ENCODE measurements around the gene MS4A6A. TPM values are rescaled to one million over a fixed set of nuclear protein-coding genes. Genes with fewer than 3 reads are reported as not detected.
A peak's percentile ranks its signal among the peaks of the same experiment; 100 is the strongest.
"Not testable (repeated sequence)": the region's sequence is repeated elsewhere in the genome, so short reads cannot be mapped to it uniquely, and the experiment has no call there.

MS4A6A gene, protein sequence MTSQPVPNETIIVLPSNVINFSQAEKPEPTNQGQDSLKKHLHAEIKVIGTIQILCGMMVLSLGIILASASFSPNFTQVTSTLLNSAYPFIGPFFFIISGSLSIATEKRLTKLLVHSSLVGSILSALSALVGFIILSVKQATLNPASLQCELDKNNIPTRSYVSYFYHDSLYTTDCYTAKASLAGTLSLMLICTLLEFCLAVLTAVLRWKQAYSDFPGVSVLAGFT
- not detected for total RNA-seq

DNA sequence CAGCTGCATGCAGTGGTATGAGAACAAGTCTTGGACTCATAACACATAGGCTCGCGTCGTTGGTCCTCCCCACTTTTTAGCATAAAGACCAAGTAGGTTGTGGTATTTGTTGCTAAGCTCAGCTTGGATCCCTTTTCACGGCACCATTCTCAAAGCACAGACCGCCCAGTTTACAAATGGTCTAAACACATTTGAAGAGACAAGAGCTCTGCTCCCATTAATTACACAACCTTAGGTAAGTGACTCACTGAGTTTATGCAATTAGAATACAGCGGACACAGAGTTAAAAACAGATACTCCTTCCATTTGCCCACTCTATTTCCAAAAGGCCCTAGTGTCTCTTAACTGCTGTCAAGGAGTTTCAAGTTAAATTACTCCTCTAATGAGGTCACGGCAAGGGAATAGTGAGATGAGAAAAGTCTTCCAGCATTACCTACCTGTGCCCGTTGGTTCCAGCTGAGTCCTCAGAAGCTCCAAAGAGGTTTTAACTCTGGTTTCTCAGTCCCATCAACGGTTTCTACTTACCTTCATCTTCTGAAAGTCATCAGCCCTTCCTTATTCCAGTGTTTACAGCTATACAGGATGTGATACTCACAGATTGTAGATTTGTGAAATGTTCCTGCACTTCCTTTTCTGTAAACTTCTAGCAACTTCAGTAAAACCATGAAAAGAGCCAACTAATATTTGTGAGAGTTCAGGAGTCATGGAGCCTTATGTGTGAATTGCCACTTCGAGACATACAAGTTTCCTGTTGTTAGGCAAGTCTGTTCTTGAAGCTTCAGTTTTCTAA lies at the start of gene MS4A6A:
Gene MS4A6A, minus strand, starts transcription at position 543 of the 790 bp plus-strand sequence. CDS start 1,356 bp downstream, outside the sequence.
- H3K27ac Mint-ChIP-seq = no peak within 1 kb of the TSS
- DNase-seq (no peak), ATAC-seq (replicated peaks in 1 of 2) (no peak)
- H3K4me1 Mint-ChIP-seq (ENCODE audit: low read depth) = no peaks in the 10 kb centered on the region
- H3K4me3 Mint-ChIP-seq = no peak within 1 kb of the TSS
- peaks cover 53% of the 10 kb centered on the region for H3K27me3 Mint-ChIP-seq (ENCODE audit: low read depth)
- H3K36me3 Mint-ChIP-seq (ENCODE audit: insufficient read depth in 2 of 2) = peaks cover 2% of the 10 kb centered on the region in 2 donors
- H3K9me3 Mint-ChIP-seq = peaks cover 2 to 4% of the 10 kb centered on the region in 2 donors

- Mint-ChIP-seq H3K4me1 (ENCODE audit: low read depth) (no peaks in the 10 kb centered on the region), H3K9me3 (no peaks in the 10 kb centered on the region), H3K4me3 (no peak overlapping the region), H3K27ac (no peak overlapping the region), H3K36me3 (ENCODE audit: insufficient read depth in 2 of 2) (no peaks in the 10 kb centered on the region), H3K27me3 (ENCODE audit: low read depth) (peaks cover 15% of the 10 kb centered on the region)
- ATAC-seq (replicated peaks in 1 of 2) (no peak), DNase-seq (no peak)
Observed at GRCh38 chr11:60230681-60231080, 47.8 kb upstream of the MS4A6A start.

GRCh38 chr11:60222141-60222540 lies 39.3 kb upstream of the MS4A6A start:
- ATAC-seq (replicated peaks in 1 of 2) (no peak), DNase-seq (no peak)
- no peak overlapping the region for H3K4me3 Mint-ChIP-seq
- no peak overlapping the region for H3K27ac Mint-ChIP-seq
- peaks cover 6% of the 10 kb centered on the region for H3K27me3 Mint-ChIP-seq (ENCODE audit: low read depth)
- no peaks in the 10 kb centered on the region for H3K4me1 Mint-ChIP-seq (ENCODE audit: low read depth)
- H3K36me3 Mint-ChIP-seq (ENCODE audit: insufficient read depth in 2 of 2) = no peaks in the 10 kb centered on the region
- peaks cover 0 to 1% of the 10 kb centered on the region in 2 donors for H3K9me3 Mint-ChIP-seq

DNA sequence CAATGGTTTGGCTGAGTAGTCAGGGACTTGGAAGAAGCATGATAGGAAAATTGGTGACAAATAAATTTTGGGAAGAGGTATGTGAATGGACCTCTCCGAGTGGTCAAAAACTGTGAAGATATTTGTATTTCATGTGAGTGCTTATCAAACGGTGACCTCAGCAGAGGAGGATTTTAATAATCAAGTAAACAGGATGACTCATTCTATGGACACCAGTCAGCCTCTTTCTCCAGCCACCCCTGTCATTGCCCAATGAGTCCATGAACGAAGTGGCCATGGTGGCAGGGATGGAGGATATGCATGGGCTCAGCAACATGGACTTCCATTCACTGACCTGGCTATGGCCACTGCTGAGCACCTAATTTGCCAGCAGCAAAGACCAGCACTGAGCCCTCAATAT lies 38.8 kb upstream of the MS4A6A start:
- Mint-ChIP-seq H3K4me1 (ENCODE audit: low read depth) (no peaks in the 10 kb centered on the region), H3K9me3 (peaks cover 0 to 1% of the 10 kb centered on the region in 2 donors), H3K27me3 (ENCODE audit: low read depth) (peaks cover 6% of the 10 kb centered on the region), H3K4me3 (no peak overlapping the region), H3K27ac (no peak overlapping the region), H3K36me3 (ENCODE audit: insufficient read depth in 2 of 2) (no peaks in the 10 kb centered on the region)
- DNase-seq (no peak), ATAC-seq (replicated peaks in 1 of 2) (no peak)

GRCh38 chr11:60221181-60221580 lies 38.3 kb upstream of the MS4A6A start:
- peaks cover 0 to 1% of the 10 kb centered on the region in 2 donors for H3K9me3 Mint-ChIP-seq

DNA sequence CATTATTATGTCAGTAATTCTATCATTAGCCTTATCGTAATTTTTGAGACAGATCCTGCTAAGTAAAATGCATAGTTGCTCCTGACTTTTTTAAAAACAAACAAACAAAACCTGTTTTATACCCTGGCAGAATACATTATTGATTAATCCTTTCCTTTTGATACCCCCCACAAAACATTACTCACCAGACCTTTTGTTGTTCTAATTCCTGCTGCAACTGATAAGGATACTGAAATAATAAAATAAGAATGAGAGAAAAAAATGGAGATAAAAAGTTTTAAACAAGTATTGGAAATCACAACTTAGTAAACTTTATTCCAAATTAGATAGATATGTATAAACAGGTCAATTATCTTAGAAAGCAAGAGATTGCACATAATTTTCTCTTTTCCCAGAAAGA lies 31.5 kb upstream of the MS4A6A start:
- DNase-seq = no peak
- H3K9me3 Mint-ChIP-seq = no peaks in the 10 kb centered on the region
- H3K4me1 Mint-ChIP-seq (ENCODE audit: low read depth) = no peaks in the 10 kb centered on the region
- no peak overlapping the region for H3K4me3 Mint-ChIP-seq
- H3K27ac Mint-ChIP-seq = no peak overlapping the region
- no peak for ATAC-seq (replicated peaks in 1 of 2)
- no peaks in the 10 kb centered on the region for H3K36me3 Mint-ChIP-seq (ENCODE audit: insufficient read depth in 2 of 2)
- H3K27me3 Mint-ChIP-seq (ENCODE audit: low read depth) = peaks cover 24% of the 10 kb centered on the region

More at GRCh38 chr11:60221181-60221580, 38.3 kb upstream of the MS4A6A start:
- no peaks in the 10 kb centered on the region for H3K4me1 Mint-ChIP-seq (ENCODE audit: low read depth)
- peaks cover 11% of the 10 kb centered on the region for H3K27me3 Mint-ChIP-seq (ENCODE audit: low read depth)
- no peak overlapping the region for H3K27ac Mint-ChIP-seq
- no peak for DNase-seq
- no peaks in the 10 kb centered on the region for H3K36me3 Mint-ChIP-seq (ENCODE audit: insufficient read depth in 2 of 2)
- no peak overlapping the region for H3K4me3 Mint-ChIP-seq
- no peak for ATAC-seq (replicated peaks in 1 of 2)

GRCh38 chr11:60211206-60211605 lies 28.3 kb upstream of the MS4A6A start:
- no peak for ATAC-seq (replicated peaks in 1 of 2)
- Mint-ChIP-seq H3K4me1 (ENCODE audit: low read depth) (peaks cover 11% of the 10 kb centered on the region), H3K9me3 (no peaks in the 10 kb centered on the region), H3K27me3 (ENCODE audit: low read depth) (peaks cover 38% of the 10 kb centered on the region), H3K4me3 (no peak overlapping the region), H3K36me3 (ENCODE audit: insufficient read depth in 2 of 2) (no peaks in the 10 kb centered on the region), H3K27ac (no peak overlapping the region)
- DNase-seq = no peak

GRCh38 chr11:60209977-60210376 lies 27.1 kb upstream of the MS4A6A start:
- Mint-ChIP-seq H3K9me3 (no peaks in the 10 kb centered on the region), H3K36me3 (ENCODE audit: insufficient read depth in 2 of 2) (no peaks in the 10 kb centered on the region), H3K27ac (no peak overlapping the region), H3K27me3 (ENCODE audit: low read depth) (peaks cover 40% of the 10 kb centered on the region), H3K4me1 (ENCODE audit: low read depth) (peaks cover 21% of the 10 kb centered on the region), H3K4me3 (no peak overlapping the region)
- no peak for DNase-seq
- ATAC-seq (replicated peaks in 1 of 2) = no peak

DNA sequence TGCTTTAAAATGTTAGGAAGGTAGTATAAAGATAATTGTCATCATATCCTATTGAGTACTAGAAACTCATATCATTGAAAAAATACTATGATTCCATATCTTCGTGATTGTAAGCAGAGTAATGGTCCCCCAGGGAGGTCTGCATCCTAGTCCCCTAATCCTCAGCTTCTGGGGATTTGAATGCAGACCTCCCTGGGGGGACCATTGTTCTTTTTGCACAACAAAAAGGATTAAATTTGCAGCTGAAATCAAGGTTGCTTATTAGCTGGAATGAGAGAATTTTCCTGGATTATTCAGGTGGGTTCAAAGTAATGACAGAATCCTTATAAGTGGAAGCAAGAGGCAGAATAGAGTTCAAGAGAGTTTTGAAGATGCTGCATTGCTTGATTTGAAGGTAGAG lies 26.1 kb upstream of the MS4A6A start:
- no peak for ATAC-seq (replicated peaks in 1 of 2)
- Mint-ChIP-seq H3K36me3 (ENCODE audit: insufficient read depth in 2 of 2) (no peaks in the 10 kb centered on the region), H3K4me1 (ENCODE audit: low read depth) (peaks cover 28% of the 10 kb centered on the region), H3K4me3 (no peak overlapping the region), H3K27me3 (ENCODE audit: low read depth) (peaks cover 47% of the 10 kb centered on the region), H3K27ac (no peak overlapping the region), H3K9me3 (no peaks in the 10 kb centered on the region)
- no peak for DNase-seq

- Mint-ChIP-seq H3K4me1 (ENCODE audit: low read depth) (peaks cover 28% of the 10 kb centered on the region), H3K27ac (no peak overlapping the region), H3K27me3 (ENCODE audit: low read depth) (peaks cover 47% of the 10 kb centered on the region), H3K4me3 (no peak overlapping the region), H3K9me3 (no peaks in the 10 kb centered on the region), H3K36me3 (ENCODE audit: insufficient read depth in 2 of 2) (no peaks in the 10 kb centered on the region)
- no peak for DNase-seq
- no peak for ATAC-seq (replicated peaks in 1 of 2)
Observed at GRCh38 chr11:60208146-60208895, 25.4 kb upstream of the MS4A6A start.

DNA sequence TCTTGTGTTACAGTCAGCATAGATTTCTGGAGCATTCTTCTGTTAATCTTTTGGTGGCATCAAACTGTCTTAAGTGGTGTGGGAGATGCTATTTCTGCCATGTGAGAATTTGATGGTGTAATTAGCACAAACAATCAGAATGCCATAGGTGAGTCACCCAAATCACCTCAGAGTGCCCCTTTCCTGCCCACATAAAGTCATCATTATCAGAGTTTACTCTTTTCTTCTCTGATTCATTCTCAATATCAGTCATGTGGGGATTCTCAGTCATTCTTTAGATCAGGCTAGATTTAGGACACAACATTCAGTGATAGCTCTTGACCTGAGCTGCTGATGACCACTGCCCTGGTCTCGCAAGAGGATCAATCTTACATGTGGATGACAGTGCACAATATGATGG lies 23.7 kb upstream of the MS4A6A start:
- H3K4me1 Mint-ChIP-seq (ENCODE audit: low read depth) = peaks cover 28% of the 10 kb centered on the region
- H3K27me3 Mint-ChIP-seq (ENCODE audit: low read depth) = peaks cover 47% of the 10 kb centered on the region
- H3K4me3 Mint-ChIP-seq = no peak overlapping the region
- peak; percentile 8 to 17 for DNase-seq
- peaks cover 0 to 3% of the 10 kb centered on the region in 2 donors for H3K9me3 Mint-ChIP-seq
- peaks cover 0 to 1% of the 10 kb centered on the region in 2 donors for H3K36me3 Mint-ChIP-seq (ENCODE audit: insufficient read depth in 2 of 2)
- peak; percentile 90 to 93 for ATAC-seq (replicated peaks in 1 of 2)
- H3K27ac Mint-ChIP-seq = no peak overlapping the region

GRCh38 chr11:60204922-60205321 lies 22.0 kb upstream of the MS4A6A start:
- Mint-ChIP-seq H3K4me1 (ENCODE audit: low read depth) (peaks cover 28% of the 10 kb centered on the region), H3K4me3 (no peak overlapping the region), H3K36me3 (ENCODE audit: insufficient read depth in 2 of 2) (peaks cover 0 to 1% of the 10 kb centered on the region in 2 donors), H3K27ac (no peak overlapping the region), H3K27me3 (ENCODE audit: low read depth) (peaks cover 38% of the 10 kb centered on the region), H3K9me3 (peaks cover 0 to 3% of the 10 kb centered on the region in 2 donors)
- DNase-seq = no peak
- ATAC-seq (replicated peaks in 1 of 2) = peak in 1 of 2 donors; percentile 21

GRCh38 chr11:60201334-60201733 lies 18.5 kb upstream of the MS4A6A start:
- not testable (repeated sequence) for H3K4me3 Mint-ChIP-seq; H3K27ac Mint-ChIP-seq; DNase-seq; H3K9me3 Mint-ChIP-seq; ATAC-seq (replicated peaks in 1 of 2); H3K36me3 Mint-ChIP-seq (ENCODE audit: insufficient read depth in 2 of 2)
- peaks cover 19% of the 10 kb centered on the region for H3K4me1 Mint-ChIP-seq (ENCODE audit: low read depth)
- H3K27me3 Mint-ChIP-seq (ENCODE audit: low read depth) = peaks cover 20% of the 10 kb centered on the region

Data from activated T-cell treated with anti-CD3 and anti-CD28 coated beads, Interleukin-2, amount 50 U/mL, for 72 hours (primary cell).